B cell (primary cell): Measurements from ENCODE around the gene C1orf87. TPM values are rescaled to one million over a fixed set of nuclear protein-coding genes. Genes with fewer than 3 reads are reported as not detected.

Experiments used
- ATAC-seq: fragments of 200-7000 bp; cut with Tn5 transposase; one replicate; pipeline ENCODE4 v1.10.0; 2021; ENCODE audit warnings: low read depth, mild to moderate bottlenecking, moderate number of reproducible peaks, moderate library complexity
- CTCF ChIA-PET: fragments of 350-600 bp; sonication (Branson Sonifier 250); formaldehyde crosslinking; loops from one replicate; lab custom pipeline; 2021; ENCODE audit warnings: antibody characterized with exemption, inconsistent platforms; lab: Charles Lee
- POLR2A ChIA-PET: fragments of 350-600 bp; sonication (Branson Sonifier 250); formaldehyde crosslinking; loops from one replicate; lab custom pipeline; 2021; ENCODE audit warnings: antibody characterized with exemption; lab: Charles Lee
- DNase-seq: peaks from one replicate; pipeline ENCODE4 v3.0.0; 2013
- H2AFZ ChIP-seq: 2 replicates; pipeline ENCODE4 v1.6.1; 2012; ENCODE audit warnings: mild to moderate bottlenecking, low read depth, low read length; ENCODE audit not compliant: insufficient read depth, poor library complexity, severe bottlenecking
- H3K27ac ChIP-seq, 2 donors: 1 replicate in 1 of 2; 2 replicates in 1 of 2; pipeline ENCODE4 v1.5.1; 2012 to 2013; ENCODE audit warnings: low read length in 2 of 2, mild to moderate bottlenecking in 2 of 2, moderate library complexity in 1 of 2
- H3K27me3 ChIP-seq, 4 experiments: fragments of 200-600 bp in 1 of 4; sonication (generic) in 1 of 4; replicated peaks in 1 of 4; 1 replicate in 2 of 4; 2 replicates in 2 of 4; pipeline versions ENCODE4 v1.6.1 to v1.7.0; 2013 to 2016; ENCODE audit warnings: low read length in 3 of 4, mild to moderate bottlenecking in 2 of 4, mixed read lengths in 1 of 4, moderate library complexity in 1 of 4; ENCODE audit not compliant: insufficient read depth in 4 of 4, control insufficient read depth in 3 of 4; ENCODE audit errors: control extremely low read depth in 1 of 4
- H3K36me3 ChIP-seq, 2 experiments: replicated peaks in 1 of 2; 1 replicate in 1 of 2; 2 replicates in 1 of 2; pipeline versions ENCODE4 v1.6.1 to v1.7.1; 2013; ENCODE audit warnings: low read length in 1 of 2; ENCODE audit not compliant: insufficient read depth in 2 of 2, control insufficient read depth in 1 of 2; ENCODE audit errors: control extremely low read depth in 1 of 2, extremely low read depth in 1 of 2
- H3K4me1 ChIP-seq, 2 donors: fragments of 200-600 bp in 1 of 2; sonication (generic) in 1 of 2; 1 replicate in 1 of 2; 2 replicates in 1 of 2; pipeline versions ENCODE4 v1.5.1 to v1.6.1; 2013 to 2017; ENCODE audit warnings: low read length in 2 of 2; ENCODE audit not compliant: control insufficient read depth in 2 of 2, insufficient read depth in 2 of 2
- H3K4me2 ChIP-seq: replicated peaks from 2 replicates; pipeline ENCODE3; 2012; ENCODE audit warnings: mild to moderate bottlenecking, low read depth, low read length; ENCODE audit not compliant: poor library complexity, severe bottlenecking
- H3K4me3 ChIP-seq, 5 experiments: fragments of 200-600 bp in 1 of 5; sonication (generic) in 1 of 5; 1 replicate in 3 of 5; 2 replicates in 2 of 5; pipeline versions ENCODE4 v1.5.1 to v1.7.0; 2011 to 2016; ENCODE audit warnings: low read length in 4 of 5, mild to moderate bottlenecking in 4 of 5, low read depth in 2 of 5, control low read depth in 1 of 5, moderate library complexity in 1 of 5; ENCODE audit not compliant: insufficient read depth in 1 of 5; ENCODE audit errors: control extremely low read depth in 1 of 5, extremely low read depth in 1 of 5
- H3K79me2 ChIP-seq: fragments of 200-600 bp; sonication (generic); one replicate; pipeline ENCODE4 v1.6.0; 2016; ENCODE audit warnings: low read length; ENCODE audit not compliant: control insufficient read depth, insufficient read depth
- H3K9ac ChIP-seq: fragments of 200-600 bp; sonication (generic); 2 replicates; pipeline ENCODE4 v1.6.1; 2017; ENCODE audit warnings: mild to moderate bottlenecking, low read length, moderate library complexity
- H3K9me3 ChIP-seq, 3 donors: one replicate each; pipeline versions ENCODE4 v1.6.1 to v1.7.1; 2013; ENCODE audit warnings: low read length in 2 of 3; ENCODE audit not compliant: control insufficient read depth in 2 of 3, insufficient read depth in 1 of 3; ENCODE audit errors: control extremely low read depth in 1 of 3
- H4K20me1 ChIP-seq: 2 replicates; pipeline ENCODE4 v1.6.0; 2012; ENCODE audit warnings: mild to moderate bottlenecking, low read length; ENCODE audit not compliant: insufficient read depth, control insufficient read depth, poor library complexity, severe bottlenecking
- H3K27ac Mint-ChIP-seq: one replicate; pipeline ENCODE4 v1.8.0; 2021; ENCODE audit warnings: mixed read lengths
- H3K27me3 Mint-ChIP-seq: one replicate; pipeline ENCODE4 v1.8.0; 2021; ENCODE audit warnings: mixed read lengths
- H3K4me1 Mint-ChIP-seq: one replicate; pipeline ENCODE4 v1.8.0; 2021; ENCODE audit warnings: mixed read lengths
- H3K4me3 Mint-ChIP-seq: one replicate; pipeline ENCODE4 v1.8.0; 2021; ENCODE audit warnings: mixed read lengths
- H3K9me3 Mint-ChIP-seq: one replicate; pipeline ENCODE4 v1.8.0; 2022; ENCODE audit warnings: mixed read lengths; ENCODE audit not compliant: insufficient read depth
- CTCF ChIP-seq: fragments of 200-600 bp; IDR thresholded peaks from one replicate; pipeline ENCODE4 v1.8.0; 2022; ENCODE audit warnings: antibody characterized with exemption, mild to moderate bottlenecking
- EZH2 ChIP-seq: IDR thresholded peaks from 2 replicates; pipeline ENCODE4 v1.6.1; 2012; ENCODE audit warnings: borderline replicate concordance, low read depth, mild to moderate bottlenecking, moderate library complexity, low read length; ENCODE audit not compliant: insufficient read depth, poor library complexity, severe bottlenecking
- WGBS: methylation state at CpG from one replicate; pipeline ENCODE4 v1.1.5; 2013; ENCODE audit warnings: missing lambda C conversion rate; ENCODE audit not compliant: insufficient coverage; 5-methylcytosine and 5-hydroxymethylcytosine counted together
- intact Hi-C: fragments of 100-400 bp; cut with micrococcal nuclease; formaldehyde crosslinking; loops from one replicate; pipeline ENCODE4 v1.10.0; 2022
- polyA plus RNA-seq: library from polyadenylated mRNA; depleted of rRNA; stranded (reverse); fragments of >200 nt; gene quantifications from 2 replicates; pipeline ENCODE4 v1.2.3, GENCODE V29; 2012
- total RNA-seq, 2 donors: library from RNA; stranded (reverse); fragments of 120-200 nt in 1 of 2; gene quantifications; 1 replicate in 1 of 2; 2 replicates in 1 of 2; pipeline versions ENCODE4 v1.2.3 to v1.2.4, GENCODE V29; 2013 to 2022

Gene C1orf87
- total and polyA plus RNA-seq, 2 donors (not counting 1 experiment from before 2014, with no cell fraction given): not detected

- Histone ChIP-seq H4K20me1 (no peaks in the 10 kb centered on the region), H3K27me3 (peaks cover 0 to 5% (median 0%) of the 10 kb centered on the region in 4 experiments), H3K4me2 (no peak overlapping the region), H3K9ac (no peak overlapping the region), H2AFZ (no peak overlapping the region), H3K27ac (no peak overlapping the region), H3K36me3 (no peaks in the 10 kb centered on the region), H3K9me3 (no peaks in the 10 kb centered on the region), H3K4me3 (no peak overlapping the region), H3K4me1 (no peaks in the 10 kb centered on the region), H3K79me2 (no peaks in the 10 kb centered on the region)
- DNase-seq: no peak
- no peak for ATAC-seq
- Mint-ChIP-seq H3K4me3 (no peak overlapping the region), H3K4me1 (no peaks in the 10 kb centered on the region), H3K9me3 (no peaks in the 10 kb centered on the region), H3K27ac (no peak overlapping the region), H3K27me3 (peaks cover 3% of the 10 kb centered on the region)
- no CpG with 5 or more reads among the region's 1 CpG for WGBS
- TF ChIP-seq CTCF (no peak), EZH2 (no peak)
- CTCF ChIA-PET: interaction anchor here (1.0 to 1.6 kb wide), 3 partner anchors 7 to 1434 kb away, joined by 3 to 7 read pairs (median 3); no protein-coding TSS in a partner anchor
- intact Hi-C loops: loop anchor here (5.0 kb wide), 2 partner anchors 252 to 1432 kb away; no protein-coding TSS in a partner anchor
- POLR2A ChIA-PET: no interaction called here
These were observed 124.6 kb downstream of the C1orf87 start for GRCh38 chr1:59948990-59949389.

GRCh38 chr1:59947047-59947938, 126.3 kb downstream of the C1orf87 start:
- Histone ChIP-seq H3K36me3 (no peaks in the 10 kb centered on the region), H3K4me3 (no peak overlapping the region), H3K4me2 (no peak overlapping the region), H3K27ac (no peak overlapping the region), H4K20me1 (no peaks in the 10 kb centered on the region), H3K4me1 (no peaks in the 10 kb centered on the region), H3K9ac (no peak overlapping the region), H3K79me2 (no peaks in the 10 kb centered on the region), H3K9me3 (no peaks in the 10 kb centered on the region), H2AFZ (peak overlapping the region; percentile 2), H3K27me3 (peaks cover 0 to 5% (median 2%) of the 10 kb centered on the region in 4 experiments)
- no peaks in the 10 kb centered on the region for H3K4me1 Mint-ChIP-seq
- WGBS: 0% methylated on average over 3 of the region's 6 CpGs
- intact Hi-C loops: loop anchor here (1.0 to 5.0 kb wide), 5 partner anchors 44 to 1430 kb away; no protein-coding TSS in a partner anchor
- DNase-seq (peak; percentile 61), ATAC-seq (peak; percentile 75)
- CTCF ChIA-PET: interaction anchor here (0.5 to 1.9 kb wide), 24 partner anchors 10 to 1577 kb away, joined by 3 to 30 read pairs (median 4); no protein-coding TSS in a partner anchor
- H3K4me3 Mint-ChIP-seq: no peak overlapping the region
- peak; percentile 93 for TF ChIP-seq CTCF
- TF ChIP-seq EZH2: no peak
- POLR2A ChIA-PET: no interaction called here
- no peaks in the 10 kb centered on the region for H3K9me3 Mint-ChIP-seq
- H3K27me3 Mint-ChIP-seq: peaks cover 10% of the 10 kb centered on the region
- H3K27ac Mint-ChIP-seq: no peak overlapping the region
